Epidermal melanocyte (primary cell): ENCODE measurements around the gene TMEM14A.
"Not testable (repeated sequence)": the region's sequence is repeated elsewhere in the genome, so short reads cannot be mapped to it uniquely, and the experiment has no call there.

Experiments used
- DNase-seq: peaks from one replicate; pipeline ENCODE4 v3.0.0; 2011; ENCODE audit warnings: low spot score; ENCODE audit not compliant: insufficient read length

TMEM14A gene

DNA sequence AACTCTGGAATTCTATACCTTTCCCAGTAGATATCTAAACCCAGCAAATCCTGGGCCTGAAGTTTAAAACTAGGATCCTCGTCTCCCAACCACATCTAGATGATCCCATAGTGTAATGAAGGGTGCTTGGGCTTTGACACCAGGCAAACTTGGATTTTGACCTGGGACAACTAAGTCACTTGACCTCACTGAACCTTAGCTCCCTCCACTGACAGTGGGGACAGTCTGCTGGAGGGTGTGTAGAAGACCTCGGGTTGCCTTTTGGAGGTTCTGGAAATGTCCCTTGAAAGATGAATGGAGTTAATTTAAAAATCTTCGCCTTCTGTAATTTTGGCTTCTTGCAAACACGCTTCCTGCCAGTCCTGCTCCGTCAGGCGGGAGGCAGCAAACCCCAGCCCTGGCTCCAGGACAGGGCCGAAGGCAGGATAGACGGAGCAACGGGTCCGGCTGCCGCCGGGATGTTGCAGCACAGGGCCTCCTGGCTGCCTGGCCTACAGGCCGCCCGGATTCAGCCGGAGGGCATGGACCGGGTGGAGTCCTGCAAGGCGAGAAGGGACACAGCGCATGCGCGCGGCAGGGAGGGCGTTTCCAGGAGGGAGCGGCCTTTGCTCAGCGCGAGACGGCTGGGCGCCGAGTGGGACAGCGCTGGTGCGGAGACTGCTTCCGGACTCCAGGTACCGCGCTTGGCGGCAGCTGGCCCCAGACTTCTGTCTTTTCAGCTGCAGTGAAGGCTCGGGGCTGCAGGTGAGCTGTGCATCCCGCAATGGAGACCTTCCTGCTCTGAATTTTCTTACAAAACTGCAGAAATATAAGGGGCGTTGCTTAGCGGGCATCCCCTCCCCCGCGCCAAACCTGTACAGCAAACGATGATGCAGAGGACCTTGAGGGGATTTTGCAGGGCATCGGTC is at the start of gene TMEM14A:
Gene TMEM14A (plus strand): TSS at position 612 of the 908 bp plus-strand sequence. CDS start 5,990 bp downstream, outside the sequence.
- peak; percentile 97 for DNase-seq

DNA sequence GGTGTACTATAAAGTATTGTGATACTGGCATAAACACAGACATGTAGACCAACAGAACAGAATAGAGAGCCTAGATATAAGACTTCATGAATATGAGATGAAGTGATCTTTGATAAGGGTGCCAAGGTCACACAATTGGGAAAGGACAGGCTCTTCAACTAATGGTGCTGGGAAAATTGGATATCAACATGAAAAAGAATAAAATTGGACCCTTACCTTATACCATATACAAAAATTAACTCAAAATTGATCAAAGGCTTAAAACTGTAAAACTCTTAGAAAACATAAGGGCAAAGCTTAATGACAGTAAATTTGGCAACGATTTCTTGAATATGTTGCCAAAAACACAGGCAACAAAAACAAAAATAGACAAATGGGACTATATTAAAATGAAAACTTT is 49.3 kb upstream of the TMEM14A start:
- no peak for DNase-seq

GRCh38 chr6:52622810-52623209 is 48.1 kb upstream of the TMEM14A start:
- DNase-seq = no peak

DNA sequence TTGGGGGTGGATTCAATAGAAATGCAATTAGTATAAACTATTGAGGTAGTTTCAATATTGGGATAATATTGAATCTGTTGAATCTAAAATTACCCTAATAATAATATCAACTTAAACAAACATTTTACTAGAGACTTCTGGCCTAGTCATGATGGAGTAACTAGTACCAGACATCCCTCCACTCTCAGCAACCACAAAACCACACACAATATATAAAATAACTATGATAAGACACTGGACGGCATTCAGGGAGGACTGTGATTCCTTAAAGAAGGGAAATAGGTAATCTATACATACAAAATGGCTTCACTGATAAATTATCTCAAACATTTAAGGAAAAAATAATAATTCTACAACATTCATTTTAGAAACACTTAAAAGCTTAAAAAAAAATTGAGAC is 38.9 kb upstream of the TMEM14A start:
- DNase-seq = no peak

GRCh38 chr6:52634211-52634610 is 36.7 kb upstream of the TMEM14A start:
- DNase-seq = no peak

GRCh38 chr6:52635049-52635577 is 35.8 kb upstream of the TMEM14A start:
- no peak for DNase-seq

DNA sequence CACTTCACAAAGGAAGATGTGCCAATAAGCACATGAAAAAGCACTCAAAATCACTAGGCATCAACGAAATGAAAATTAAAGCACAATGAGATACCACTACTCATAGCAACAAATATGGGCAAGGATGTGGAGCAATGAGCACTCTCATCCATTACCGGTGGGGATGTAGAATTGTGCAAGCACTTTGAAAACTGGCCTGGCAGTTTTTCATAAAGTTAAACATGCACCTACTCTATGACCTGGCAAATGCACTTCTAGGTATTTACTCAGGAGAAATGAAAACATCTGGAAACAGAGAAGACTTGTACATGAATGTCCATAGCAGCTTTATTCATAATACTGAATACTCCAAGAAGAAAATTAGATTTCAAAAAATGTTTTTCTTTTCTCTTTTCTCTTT is 34.1 kb upstream of the TMEM14A start:
- no peak for DNase-seq

DNA sequence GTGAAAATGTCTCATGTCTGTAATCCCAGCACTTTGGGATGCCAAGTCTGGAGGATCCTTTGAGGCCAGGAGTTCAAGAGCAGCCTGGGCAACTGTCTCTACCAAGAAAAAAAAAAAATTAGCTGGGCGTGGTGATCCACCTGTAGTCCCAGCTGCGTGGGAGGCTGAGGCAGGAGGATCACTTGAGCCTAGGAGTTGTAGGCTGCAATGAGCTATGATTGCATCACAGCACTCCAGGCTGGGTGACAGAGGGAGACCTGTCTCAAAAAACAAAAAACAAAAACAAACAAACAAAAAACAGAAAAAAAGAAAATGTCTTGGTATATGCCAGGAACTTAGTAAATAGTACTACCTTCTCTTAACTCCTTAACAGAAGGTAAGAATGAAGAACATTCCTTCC is 31.4 kb upstream of the TMEM14A start:
- DNase-seq = no peak

DNA sequence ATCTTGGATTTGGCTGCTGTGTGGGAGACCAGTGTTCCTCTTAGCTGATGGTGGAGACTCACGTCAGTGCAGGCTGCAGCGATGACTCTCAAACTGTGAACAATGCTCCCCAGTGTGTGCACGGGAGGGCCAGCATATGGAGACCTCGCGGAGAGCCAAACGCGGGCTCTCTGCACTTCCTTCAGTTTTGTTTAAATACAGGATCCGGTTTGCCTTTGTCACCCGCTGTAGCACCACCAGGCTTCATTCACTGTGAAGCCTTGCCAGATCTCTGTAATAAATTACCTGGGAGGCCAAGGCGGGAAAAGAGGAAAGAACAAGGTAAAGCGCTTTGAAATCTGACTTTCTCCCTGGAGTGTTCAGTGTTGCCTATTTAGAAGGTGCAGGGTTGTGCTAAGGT is 30.7 kb upstream of the TMEM14A start:
- no peak for DNase-seq

GRCh38 chr6:52640916-52641315 is 30.0 kb upstream of the TMEM14A start:
- no peak for DNase-seq

DNA sequence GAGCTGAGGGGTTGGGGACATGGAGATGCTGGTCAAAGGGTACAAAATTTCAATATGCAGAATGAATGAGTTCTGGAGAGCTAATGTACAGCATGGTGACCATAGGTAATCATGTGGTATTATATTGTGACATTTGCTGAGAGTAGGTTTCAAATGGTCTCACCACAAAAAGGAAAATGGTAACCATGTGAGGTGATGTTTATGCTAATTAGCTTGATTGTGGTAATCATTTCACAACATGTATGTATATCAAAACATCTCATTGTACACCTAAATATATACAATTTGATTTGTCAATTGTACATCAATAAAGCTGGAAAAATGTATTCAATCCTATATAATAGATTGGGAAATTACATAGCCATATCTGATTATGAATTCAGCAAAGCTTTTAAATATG is 29.5 kb upstream of the TMEM14A start:
- no peak for DNase-seq

GRCh38 chr6:52641826-52642225 is 29.1 kb upstream of the TMEM14A start:
- no peak for DNase-seq

GRCh38 chr6:52642368-52642767 is 28.5 kb upstream of the TMEM14A start:
- no peak for DNase-seq

DNA sequence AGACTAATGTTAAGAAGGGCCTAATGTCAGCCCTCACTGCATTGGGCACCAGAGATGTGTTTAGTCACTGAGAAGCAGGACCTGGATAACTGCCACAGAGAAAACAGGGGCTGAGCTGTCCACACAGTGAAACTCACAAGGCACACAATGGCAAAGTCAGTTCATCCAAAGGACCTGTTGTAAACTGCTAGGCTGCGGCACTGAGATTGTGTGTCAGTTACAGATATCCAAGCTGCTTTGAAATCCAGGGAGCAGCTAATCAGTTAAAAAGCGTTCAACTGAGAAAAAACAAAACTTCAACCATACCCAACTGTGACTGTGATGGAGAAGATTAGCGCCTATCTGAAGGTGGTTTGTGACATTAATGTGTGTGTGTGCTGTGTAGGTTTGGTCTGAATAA is 27.8 kb upstream of the TMEM14A start:
- no peak for DNase-seq

DNA sequence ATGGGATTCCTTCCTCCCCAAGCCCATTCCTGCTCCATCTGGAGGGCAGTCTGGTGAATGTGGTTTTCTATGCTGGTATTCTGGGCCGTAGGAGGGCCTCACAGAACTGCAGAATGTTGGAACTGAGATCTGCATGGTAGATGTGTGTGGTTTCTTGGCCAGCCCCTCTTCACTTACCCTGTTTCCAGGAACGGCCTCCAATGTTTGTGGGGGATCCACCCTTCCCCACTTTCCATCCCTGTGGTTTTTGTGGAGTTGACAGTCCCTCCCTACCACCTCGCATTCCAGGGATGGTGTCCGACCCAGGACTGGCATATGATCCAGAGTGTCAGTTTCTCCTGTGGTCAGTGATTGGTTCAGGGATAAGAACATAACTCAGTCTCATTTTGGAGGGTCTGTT is 26.7 kb upstream of the TMEM14A start:
- no peak for DNase-seq

- no peak for DNase-seq
These were observed 24.9 kb upstream of the TMEM14A start for GRCh38 chr6:52645976-52646375.

GRCh38 chr6:52647199-52647598 is 23.7 kb upstream of the TMEM14A start:
- no peak for DNase-seq

GRCh38 chr6:52649536-52650160 is 21.3 kb upstream of the TMEM14A start:
- no peak for DNase-seq

DNA sequence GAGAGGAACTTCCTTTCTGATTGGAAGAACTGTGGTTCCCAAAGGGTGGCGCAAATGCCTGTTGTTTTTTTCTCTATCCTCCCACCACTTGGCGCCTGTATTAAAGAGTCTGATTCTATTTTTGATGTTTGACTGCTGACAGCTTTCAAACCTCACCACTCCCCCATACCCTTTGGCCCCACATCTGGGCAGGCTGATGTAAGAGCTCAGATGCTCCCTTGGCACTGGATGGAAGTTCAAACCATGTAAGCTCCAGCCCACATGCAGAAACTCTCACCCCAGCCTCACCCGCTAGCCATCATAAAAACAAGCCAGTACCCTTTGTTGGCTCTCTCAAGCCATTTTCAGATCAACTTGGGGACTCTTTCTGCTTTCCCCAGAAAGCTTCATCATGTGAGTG is 20.0 kb upstream of the TMEM14A start:
- DNase-seq = no peak

DNA sequence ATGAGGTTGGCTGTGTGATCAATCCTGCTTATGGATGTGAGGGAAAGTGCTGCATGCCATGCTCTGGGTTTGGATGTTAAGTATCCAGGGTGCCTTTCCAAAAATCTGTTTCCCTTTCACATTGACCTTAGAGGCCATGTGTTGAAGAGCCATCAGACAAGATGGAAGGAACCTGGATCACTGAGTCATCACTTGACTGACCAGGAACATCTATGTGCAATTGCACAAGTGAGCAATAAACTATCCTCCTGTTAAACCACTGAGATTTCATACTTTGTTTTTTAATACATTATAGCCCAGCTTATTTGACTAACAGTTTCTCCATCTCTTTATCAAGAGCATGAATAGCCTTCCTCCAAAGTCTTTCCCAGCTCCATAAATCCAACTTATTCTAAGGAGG is 17.8 kb upstream of the TMEM14A start:
- DNase-seq = no peak

GRCh38 chr6:52654007-52654406 is 16.9 kb upstream of the TMEM14A start:
- DNase-seq = no peak

- DNase-seq = no peak
These were observed 16.3 kb upstream of the TMEM14A start for GRCh38 chr6:52654592-52654991.

GRCh38 chr6:52655941-52656340 is 15.0 kb upstream of the TMEM14A start:
- not testable (repeated sequence) for DNase-seq
